Islet of Langerhans (tissue), 1 donor: Measurements from ENCODE around the gene IGFBP2.
"Not testable (repeated sequence)": the region's sequence is repeated elsewhere in the genome, so short reads cannot be mapped to it uniquely, and the experiment has no call there.

Experiments used
- FAIRE-seq: peaks from one replicate; lab custom pipeline; 2011; peaks lifted over from hg19 to GRCh38; lab: Jason Lieb, UNC

Gene IGFBP2, protein sequence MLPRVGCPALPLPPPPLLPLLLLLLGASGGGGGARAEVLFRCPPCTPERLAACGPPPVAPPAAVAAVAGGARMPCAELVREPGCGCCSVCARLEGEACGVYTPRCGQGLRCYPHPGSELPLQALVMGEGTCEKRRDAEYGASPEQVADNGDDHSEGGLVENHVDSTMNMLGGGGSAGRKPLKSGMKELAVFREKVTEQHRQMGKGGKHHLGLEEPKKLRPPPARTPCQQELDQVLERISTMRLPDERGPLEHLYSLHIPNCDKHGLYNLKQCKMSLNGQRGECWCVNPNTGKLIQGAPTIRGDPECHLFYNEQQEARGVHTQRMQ

DNA sequence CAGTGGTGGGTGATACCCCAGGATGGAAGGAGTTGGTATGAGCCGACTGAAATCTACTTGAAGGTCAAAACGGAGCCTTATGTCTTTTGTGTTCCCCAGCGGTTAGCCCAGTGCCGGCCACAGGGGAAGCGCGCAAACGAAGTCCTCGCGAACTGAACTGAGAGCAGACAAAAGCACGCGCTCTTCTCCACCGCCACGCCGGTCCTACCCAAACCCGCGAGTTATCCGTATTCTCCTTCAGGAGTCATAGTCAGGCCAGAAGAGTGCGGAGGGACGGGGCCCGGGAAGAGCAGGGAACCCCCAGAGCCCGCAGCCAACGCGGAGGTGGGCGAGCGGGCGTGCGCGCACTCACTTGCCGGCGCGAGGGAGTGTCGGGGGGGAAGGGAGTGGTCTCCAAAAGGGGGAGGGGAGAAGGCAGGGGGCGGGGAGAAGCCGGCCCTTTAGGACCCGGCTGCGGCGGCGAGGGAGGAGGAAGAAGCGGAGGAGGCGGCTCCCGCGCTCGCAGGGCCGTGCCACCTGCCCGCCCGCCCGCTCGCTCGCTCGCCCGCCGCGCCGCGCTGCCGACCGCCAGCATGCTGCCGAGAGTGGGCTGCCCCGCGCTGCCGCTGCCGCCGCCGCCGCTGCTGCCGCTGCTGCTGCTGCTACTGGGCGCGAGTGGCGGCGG lies at the start of gene IGFBP2:
Gene IGFBP2 (plus strand): TSS at position 469 of the 664 bp plus-strand sequence. CDS start 104 bp downstream, at position 573.
- FAIRE-seq: no peak

DNA sequence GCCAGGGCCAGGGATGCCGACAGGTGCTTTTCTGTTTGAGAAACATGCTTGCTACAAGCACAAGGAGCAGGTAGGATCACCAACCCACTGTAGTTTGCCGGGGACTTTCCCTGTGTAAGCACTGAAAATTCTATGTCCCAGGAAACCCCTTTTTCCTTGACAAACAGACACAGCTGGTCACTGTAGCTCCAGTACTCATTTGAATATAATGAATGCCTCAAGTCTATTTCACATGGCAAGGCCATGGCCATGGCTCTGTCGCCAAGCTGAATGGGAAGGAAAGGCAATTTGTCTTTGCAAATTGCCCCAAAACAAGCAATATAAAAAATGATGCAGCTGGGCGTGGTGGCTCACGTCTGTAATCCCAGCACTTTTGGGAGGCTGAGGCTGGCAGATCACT lies 49.6 kb upstream of the IGFBP2 start:
- no peak for FAIRE-seq

DNA sequence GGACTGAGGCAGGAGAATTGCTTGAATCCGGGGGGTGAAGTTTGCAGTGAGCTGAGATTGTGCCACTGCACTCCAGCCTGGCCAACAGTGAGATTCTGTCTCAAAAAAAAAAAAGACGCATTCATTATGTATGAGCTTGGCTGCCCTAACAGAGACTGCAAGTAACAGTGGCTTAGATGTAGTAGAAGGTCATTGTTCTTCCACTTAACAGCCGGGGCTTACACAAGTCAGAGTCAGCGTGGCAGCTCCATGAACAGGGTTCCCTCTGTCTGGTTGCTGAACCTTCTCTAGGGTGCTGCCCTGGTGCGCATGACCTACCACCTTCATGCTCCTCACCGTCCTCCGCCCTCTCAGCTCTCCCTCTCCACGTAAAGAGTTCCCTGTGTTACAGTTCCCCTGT lies 49.1 kb upstream of the IGFBP2 start:
- no peak for FAIRE-seq

DNA sequence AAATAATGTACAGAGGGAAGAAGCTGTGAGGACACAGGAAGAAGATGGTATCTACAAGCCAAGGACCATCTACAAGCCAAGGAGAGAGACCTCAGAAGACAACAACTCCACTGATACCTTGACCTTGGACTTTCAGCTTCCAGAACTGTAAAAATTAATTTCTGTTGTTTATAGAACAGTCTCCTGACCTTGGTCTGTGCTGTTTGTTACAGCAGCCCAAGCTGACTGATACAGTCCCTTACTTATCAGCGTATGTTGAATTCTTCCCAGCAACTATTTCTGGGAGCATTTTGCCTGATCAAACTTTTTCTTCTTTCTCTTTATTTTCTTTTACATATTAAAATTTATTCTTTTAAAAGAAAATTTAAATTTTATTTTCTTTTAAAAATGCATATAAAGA lies 47.8 kb upstream of the IGFBP2 start:
- no peak for FAIRE-seq

DNA sequence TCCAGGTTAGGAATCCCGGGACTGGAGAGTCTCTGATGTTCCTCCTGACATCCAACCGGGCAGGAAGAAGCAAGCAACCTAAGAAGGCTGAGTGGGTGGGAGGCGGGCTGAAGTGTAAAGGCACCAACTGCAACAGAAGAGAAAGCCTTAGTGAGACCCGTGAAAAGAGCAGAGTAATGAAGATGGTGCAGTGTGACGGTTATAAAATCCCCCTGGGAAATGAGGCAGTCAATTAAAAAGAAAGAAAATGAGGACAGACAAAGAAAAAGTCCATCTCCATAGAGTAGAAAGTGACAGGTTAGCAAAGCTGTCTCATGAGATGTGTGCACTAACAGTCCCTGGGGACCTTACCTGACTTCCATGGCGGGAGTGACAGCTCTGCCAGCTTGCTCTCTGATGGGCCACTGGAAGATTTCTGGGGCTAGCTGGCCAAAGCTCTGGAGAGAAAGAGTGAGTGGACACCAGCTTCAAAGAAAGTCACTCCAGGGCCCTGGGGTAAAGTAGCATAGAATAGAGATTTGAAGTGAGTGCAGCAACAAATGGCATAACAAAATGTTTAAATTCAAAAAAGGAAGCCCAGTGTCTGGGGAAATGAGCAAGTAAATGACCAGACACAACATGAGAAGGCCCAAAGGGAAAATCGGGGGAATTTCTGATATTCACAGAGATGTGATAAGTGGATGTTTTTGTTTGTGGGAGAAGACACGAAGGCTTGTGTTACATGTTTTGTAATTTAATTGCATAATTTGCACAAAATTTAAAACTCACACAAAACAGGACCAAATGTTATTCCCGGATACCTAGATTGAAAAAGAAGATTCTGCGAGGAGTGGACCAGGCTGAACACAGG lies 44.1 kb upstream of the IGFBP2 start:
- FAIRE-seq: no peak

DNA sequence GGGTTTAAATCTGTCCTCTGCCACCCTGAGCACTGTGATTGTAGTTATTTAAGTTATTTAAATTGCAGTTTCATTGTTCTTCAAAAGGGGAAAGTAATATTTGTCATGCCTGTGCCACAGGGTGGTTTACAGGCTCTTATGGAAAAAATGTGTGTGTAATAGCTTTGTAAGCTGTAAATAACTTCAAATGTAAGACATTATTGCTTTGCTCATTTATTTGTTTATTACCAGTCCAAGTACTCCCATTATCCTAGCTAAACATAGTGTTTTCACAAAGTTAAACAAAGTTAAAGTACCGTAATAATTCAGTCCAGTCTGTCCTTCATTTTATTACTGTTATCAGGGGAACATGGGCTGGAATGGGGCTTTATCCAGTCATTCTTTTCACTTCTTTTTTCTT lies 43.4 kb upstream of the IGFBP2 start:
- no peak for FAIRE-seq

DNA sequence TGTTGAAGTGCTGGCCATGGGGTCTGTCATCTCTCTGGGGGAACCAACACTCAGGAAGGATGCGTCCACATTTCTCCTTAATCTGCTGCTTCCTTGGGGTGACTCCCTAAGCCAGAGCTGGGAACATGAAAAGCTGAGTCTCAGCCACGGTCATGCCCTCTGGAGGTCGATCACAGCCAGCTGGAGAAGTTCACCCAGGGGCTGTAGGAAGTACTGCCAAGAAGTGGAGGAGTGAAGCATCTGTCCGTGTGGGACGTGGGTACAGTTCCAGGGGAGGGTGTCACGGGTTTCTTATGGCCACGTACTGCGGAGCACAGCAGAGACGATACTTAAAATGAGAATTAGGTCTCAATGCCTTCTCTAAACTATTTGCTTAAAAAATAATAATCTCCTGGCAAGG lies 42.4 kb upstream of the IGFBP2 start:
- FAIRE-seq: no peak

DNA sequence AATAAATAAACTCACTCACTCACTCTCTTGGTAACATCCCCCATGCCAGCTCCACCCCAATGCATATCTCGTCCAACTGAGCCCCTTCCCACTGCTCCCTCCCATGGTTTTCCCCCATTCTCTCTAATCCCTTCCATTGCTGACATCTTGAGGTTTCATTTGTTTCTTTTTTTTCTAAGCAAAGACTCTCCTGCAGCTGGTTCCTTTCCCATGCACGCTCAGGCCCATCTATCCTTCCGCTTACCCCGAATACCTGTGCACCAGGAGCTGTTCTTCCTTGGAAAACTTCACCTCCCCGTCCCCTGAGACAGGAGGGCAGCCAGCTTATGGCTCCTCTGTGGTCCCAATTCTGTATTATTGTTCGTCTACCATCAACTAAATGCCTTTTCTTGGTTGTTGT lies 41.7 kb upstream of the IGFBP2 start:
- no peak for FAIRE-seq

DNA sequence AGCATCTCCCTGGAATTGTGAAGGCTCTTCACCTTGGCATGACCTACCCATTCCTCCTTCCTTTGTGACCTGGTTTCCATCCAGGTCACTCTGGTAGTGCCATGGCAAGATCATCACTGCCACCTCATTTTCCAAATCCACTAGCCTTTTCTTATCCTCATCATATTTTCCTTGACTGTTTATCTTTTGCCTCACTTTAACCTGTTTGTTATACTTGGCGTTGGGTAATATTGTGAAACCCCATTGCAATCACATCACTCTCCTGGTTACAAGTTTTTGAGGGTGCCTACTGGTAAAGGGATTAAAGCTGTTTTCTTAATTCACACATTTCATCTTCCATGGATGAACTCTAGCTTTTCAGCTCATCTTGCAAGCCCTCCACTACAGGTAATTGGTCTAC lies 39.1 kb upstream of the IGFBP2 start:
- FAIRE-seq: no peak

DNA sequence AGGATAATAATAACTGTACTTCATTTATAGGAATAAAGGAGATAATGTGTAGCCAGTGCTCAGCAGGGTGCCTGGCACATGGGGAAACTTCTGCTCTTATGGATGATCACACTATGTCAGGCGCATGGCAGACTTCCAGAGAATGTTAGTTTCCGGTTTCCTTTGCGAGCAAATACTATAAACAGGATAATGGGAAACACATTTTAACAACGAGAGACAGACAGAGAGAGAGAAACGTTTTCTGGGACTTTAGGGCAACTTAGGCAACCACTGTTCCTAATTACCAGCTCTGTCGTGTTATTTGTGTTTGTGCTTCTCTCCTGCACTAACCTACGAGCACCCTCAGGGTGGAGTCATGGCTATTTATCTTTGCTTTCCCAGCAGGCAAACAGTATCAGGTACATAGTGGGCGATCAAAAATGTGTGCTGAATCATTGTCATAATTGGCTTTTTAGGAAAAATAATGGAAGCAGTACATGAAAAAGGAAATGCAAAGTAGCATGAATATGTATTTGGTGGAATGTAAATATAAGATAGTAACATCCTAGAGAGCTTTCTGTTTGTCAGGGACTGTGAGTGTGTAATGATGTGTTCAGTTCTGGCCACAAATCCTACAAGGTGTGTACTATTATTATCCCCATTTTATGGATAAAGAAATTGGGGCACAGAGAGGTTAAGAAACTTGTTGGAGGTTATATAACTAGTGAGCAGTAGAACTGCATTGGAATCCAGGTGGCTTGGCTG lies 36.8 kb upstream of the IGFBP2 start:
- no peak for FAIRE-seq

DNA sequence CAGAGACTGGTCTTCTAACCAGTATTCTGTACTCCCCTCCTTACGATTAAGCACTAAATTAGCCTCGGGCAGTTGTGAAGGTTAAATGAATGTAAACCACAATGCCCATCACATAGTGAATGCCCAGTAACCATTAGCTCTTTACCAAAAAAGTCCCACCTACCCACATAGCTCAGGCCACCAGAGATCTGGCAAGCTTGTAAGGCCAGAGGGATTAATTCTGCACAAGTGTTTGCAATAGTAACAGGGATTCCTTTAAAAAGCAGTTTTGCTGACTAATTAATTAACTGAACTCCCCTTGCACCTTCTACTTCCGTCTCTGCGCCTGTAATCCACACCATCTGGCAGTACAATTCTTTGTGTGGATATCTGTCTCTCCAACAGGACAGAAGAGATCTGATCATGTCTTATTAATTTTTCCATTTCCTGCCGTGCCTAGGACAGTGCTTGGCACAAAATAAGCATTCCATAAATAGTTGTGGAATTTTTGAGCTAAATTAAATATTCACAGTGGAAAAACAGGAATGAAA lies 36.2 kb upstream of the IGFBP2 start:
- no peak for FAIRE-seq

DNA sequence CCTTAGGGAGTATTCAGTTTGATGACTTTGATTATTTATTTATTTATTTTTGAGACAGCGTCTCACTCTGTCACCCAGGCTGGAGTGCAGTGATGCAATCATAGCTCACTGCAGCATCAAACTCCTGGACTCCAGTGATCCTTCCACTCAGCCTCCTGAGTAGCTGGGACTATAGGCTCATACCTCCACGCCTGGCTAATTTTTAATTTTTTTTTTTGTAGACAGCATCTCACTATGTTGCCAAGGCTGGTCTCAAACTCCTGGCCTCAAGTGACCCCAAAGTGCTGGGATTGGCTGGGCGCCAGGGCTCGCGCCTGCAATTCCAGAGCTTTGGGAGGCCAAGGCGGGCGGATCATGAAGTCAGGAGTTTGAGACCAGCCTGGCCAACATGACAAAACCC lies 35.4 kb upstream of the IGFBP2 start:
- FAIRE-seq: not testable (repeated sequence)

DNA sequence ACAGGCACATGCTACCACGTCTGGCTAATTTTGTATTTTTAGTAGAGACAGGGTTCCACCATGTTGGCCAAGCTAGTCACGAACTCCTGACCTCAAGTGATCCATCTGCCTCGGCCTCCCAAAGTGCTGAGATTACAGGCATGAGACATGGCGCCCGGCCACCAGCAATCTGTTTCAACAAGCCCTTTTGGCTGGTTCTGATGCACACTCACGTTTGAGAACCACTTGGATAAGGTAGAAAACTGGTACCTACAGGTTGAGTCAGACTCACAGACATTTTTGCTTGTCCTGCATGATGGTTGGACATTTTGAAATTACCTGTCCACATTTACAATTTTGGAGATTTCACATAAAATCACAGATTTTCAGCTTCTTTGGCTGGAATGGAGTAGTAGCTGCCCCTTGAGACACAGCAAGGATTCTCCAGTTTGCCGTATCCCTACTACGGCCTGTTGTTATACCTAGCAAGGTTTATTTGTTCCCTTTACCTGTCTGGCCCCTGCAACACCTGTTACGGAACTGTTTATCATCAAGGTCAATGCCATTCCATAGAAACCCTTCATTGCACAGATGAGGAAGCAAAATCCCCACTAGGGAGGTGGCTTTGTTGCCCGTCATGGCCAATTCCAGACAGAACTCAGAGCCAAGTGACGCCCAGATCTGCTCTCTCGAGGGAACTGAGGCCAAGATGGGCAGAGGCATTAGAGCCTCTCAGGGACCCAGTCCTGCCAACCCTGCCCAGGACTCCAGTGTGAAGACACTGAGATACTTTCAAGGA lies 31.4 kb upstream of the IGFBP2 start:
- no peak for FAIRE-seq

DNA sequence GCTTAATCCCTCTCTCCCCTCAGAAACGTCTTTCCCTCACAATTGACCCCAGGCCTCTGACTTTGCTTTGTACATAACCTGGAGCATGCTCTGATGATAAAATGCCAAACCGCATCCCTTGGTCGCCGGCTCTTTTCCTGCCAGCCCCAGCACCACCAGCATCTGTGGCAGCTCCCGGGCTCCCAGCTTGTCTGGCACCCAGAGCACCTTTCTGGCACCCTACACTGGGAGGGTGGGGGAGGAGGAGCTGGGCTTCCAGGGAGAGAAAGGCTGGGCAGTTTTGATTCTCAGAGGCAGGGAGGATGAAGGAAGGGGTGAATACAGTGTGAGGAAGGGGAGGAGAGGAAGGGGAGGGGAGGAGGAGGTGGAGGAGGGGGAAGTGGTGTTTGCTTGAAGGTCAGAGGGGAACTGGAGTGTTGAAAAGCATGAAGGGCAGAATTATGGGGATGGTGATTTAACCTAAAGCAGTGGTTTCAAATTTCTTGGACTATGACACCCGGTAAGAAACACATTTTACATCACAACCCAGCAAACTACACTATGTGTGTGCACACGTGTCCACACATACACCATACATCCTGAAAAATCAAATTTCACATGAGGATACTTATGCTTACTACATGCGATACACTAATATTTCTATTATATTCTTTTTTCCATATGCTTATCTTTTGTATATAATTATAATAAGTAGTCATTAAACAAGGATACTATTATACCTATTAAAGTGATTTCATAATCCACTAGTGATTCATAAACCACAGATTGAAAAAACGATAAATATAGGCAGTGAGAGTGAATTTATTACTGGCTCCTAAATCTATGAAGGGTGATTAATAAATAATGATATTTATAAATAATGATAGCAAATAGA lies 30.0 kb upstream of the IGFBP2 start:
- no peak for FAIRE-seq

DNA sequence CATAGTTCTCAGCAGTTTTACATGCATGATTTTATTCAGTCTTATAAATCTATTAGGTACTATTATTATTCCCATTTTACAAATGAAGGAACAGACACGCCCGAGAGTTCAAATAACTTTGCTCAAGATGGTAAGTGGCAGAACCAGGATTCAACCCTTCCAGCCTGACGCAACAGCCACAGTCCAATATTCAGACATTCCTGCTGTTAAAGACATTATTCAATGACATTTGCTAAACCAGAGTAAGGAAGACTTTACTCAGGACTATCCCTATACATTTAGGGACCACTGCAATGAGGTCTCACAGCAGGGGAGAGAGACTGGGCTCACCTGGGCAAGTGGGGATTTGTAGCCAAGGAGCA lies 29.4 kb upstream of the IGFBP2 start:
- FAIRE-seq: no peak

DNA sequence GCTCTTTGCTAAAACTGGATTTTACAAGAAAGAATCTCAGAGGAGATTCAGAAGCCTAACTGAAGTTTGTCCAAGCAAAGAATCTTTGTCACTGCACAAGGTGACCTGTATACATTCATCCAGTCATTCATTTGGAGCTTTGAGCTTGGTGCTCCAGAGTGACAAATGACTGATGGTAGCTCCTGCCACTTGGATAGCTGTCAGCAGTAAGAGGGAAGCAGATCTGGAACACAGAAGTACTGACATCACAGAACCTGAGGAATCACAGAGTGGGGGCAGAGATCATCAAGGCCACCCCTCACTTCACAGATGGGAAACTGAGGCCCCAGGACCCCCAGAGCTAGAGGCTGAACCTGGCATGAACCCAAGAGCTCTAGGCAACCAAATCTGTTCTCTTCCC lies 28.8 kb upstream of the IGFBP2 start:
- no peak for FAIRE-seq

DNA sequence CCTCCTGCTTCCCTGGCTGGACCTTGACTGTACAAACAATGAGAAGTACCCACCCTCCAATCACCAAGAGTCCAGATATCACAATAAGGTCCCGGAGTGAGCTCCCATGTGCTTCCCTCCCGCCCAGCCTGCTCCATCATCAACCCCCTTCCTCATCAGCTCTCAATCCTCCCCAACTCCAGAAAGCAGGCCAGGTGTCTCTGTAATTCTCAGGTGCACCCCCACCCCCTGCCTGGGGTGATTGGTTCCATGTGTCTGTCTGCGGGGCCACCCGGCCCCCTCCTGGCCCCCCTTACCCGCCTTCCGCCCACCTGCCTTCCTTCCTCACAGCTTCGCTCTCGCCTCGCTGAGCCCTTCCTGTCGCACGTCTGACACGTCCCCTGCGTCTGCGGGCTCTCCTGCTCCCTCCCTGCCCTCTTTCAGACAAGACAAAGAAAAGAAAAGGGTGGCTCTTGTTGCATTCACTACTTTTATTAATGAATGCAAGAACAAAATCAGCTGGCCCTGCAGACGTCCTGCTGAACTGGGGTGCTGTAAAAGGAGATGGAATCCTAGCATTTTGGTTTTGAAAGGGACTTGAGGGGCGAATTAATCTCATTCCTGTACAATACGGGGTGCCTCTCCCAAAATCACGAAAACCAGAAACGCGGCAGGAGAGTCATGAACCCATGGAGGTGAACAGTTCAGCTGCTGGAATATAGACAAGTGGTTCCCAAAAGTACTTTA lies 26.5 kb upstream of the IGFBP2 start:
- FAIRE-seq: no peak

DNA sequence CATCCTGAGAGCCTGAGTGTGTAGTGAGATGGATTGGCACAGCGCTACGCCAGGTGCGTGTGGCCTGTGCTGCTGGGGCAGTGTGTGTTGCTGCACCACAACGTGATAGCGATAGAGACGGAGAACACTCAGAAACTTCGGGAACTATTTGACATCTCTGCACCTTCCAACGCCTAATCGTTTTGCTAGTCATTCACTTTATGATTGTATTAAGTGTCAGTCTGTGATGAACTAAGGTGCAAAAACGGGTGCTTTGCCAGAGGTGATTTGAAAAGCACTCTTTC lies 26.0 kb upstream of the IGFBP2 start:
- no peak for FAIRE-seq

DNA sequence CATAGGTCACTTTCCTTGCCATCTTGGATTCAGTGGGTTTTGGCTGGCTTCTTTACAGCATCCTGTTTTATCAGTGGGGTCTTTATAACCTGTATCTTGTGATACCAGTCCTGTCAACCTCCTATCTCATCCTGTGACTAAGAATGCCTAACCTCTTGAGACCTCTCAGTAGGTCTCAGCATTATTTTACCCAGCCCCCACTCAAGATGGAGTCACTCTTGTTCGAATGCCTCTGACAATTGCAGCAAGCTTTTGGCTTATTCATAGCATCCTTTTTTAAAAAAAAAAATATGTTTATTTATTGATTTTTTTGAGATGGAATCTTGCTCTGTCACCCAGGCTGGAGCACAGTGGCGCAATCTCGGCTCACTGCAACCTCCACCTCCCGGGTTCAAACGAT lies 24.7 kb upstream of the IGFBP2 start:
- FAIRE-seq: no peak
